Hepatocyte (in vitro differentiated cells): ENCODE data around the gene SLC8A1. TPM values are rescaled to one million over a fixed set of nuclear protein-coding genes. Genes with fewer than 3 reads are reported as not detected.
"Not testable (repeated sequence)": the region's sequence is repeated elsewhere in the genome, so short reads cannot be mapped to it uniquely, and the experiment has no call there.

Experiments
- DNase-seq: peaks from one replicate; pipeline ENCODE4 v3.0.0-alpha.2; 2016; ENCODE audit warnings: low spot score
- H2AFZ ChIP-seq: fragments of 200-600 bp; sonication (generic); 2 replicates; pipeline ENCODE4 v1.6.0; 2016; ENCODE audit warnings: antibody characterized with exemption, mild to moderate bottlenecking
- H3K27ac ChIP-seq: fragments of 200-600 bp; sonication (generic); 2 replicates; pipeline ENCODE4 v1.5.1; 2016; ENCODE audit warnings: mild to moderate bottlenecking
- H3K27me3 ChIP-seq: fragments of 200-600 bp; sonication (generic); 2 replicates; pipeline ENCODE4 v1.6.1; 2016
- H3K36me3 ChIP-seq: fragments of 200-600 bp; sonication (generic); replicated peaks from 2 replicates; pipeline ENCODE4 v1.5.1; 2016; ENCODE audit warnings: low read depth; ENCODE audit not compliant: insufficient read depth
- H3K4me1 ChIP-seq: fragments of 200-600 bp; sonication (generic); 2 replicates; pipeline ENCODE4 v1.5.1; 2016; ENCODE audit warnings: mild to moderate bottlenecking, moderate library complexity; ENCODE audit not compliant: insufficient read depth
- H3K4me2 ChIP-seq: fragments of 200-600 bp; sonication (generic); 2 replicates; pipeline ENCODE4 v1.6.0; 2016
- H3K4me3 ChIP-seq: fragments of 200-600 bp; sonication (generic); 2 replicates; pipeline ENCODE4 v1.5.1; 2016; ENCODE audit warnings: mild to moderate bottlenecking
- H3K79me2 ChIP-seq: fragments of 200-600 bp; sonication (generic); 2 replicates; pipeline ENCODE4 v1.6.0; 2017; ENCODE audit warnings: mild to moderate bottlenecking
- H3K9me2 ChIP-seq: fragments of 200-600 bp; sonication (generic); replicated peaks from 2 replicates; pipeline ENCODE4 v1.6.0; 2017; ENCODE audit warnings: mild to moderate bottlenecking; ENCODE audit not compliant: insufficient read depth
- H3K9me3 ChIP-seq: fragments of 200-600 bp; sonication (generic); 2 replicates; pipeline ENCODE4 v1.5.1; 2016; ENCODE audit warnings: low read depth, mild to moderate bottlenecking
- H4K20me1 ChIP-seq: fragments of 200-600 bp; sonication (generic); 2 replicates; pipeline ENCODE4 v1.6.0; 2016; ENCODE audit warnings: mild to moderate bottlenecking; ENCODE audit not compliant: insufficient read depth, poor library complexity, severe bottlenecking
- CTCF ChIP-seq: fragments of 200-600 bp; sonication (generic); IDR thresholded peaks from 2 replicates; pipeline ENCODE4 v1.5.1; 2016; ENCODE audit warnings: antibody characterized with exemption, mild to moderate bottlenecking; ENCODE audit not compliant: poor library complexity
- EZH2 ChIP-seq: fragments of 200-600 bp; sonication (generic); IDR thresholded peaks from 2 replicates; pipeline ENCODE4 v1.6.1; 2016; ENCODE audit warnings: antibody characterized with exemption, mild to moderate bottlenecking, borderline replicate concordance
- EZH2phosphoT487 ChIP-seq: fragments of 200-600 bp; sonication (generic); IDR thresholded peaks from one replicate; pipeline ENCODE4 v1.6.1; 2018; ENCODE audit warnings: antibody characterized with exemption, mild to moderate bottlenecking, low read depth, moderate library complexity; ENCODE audit not compliant: unreplicated experiment, severe bottlenecking
- WGBS: methylation state at CpG from one replicate; pipeline ENCODE4 v1.1.6; 2016; ENCODE audit warnings: low lambda C conversion rate; ENCODE audit errors: missing lambda C conversion rate; 5-methylcytosine and 5-hydroxymethylcytosine counted together
- polyA plus RNA-seq: library from polyadenylated mRNA; unstranded; fragments of >200 nt; fragmentation: Nextera tagmentation; extraction: Ambion mirVana; gene quantifications from 2 replicates; pipeline ENCODE4 v1.2.1, GENCODE V29; 2016
- total RNA-seq: library from RNA; depleted of rRNA; stranded (reverse); fragments of >200 nt; gene quantifications from 2 replicates; pipeline ENCODE4 v1.2.3, GENCODE V29; 2014

Gene SLC8A1
- total and polyA plus RNA-seq, 2 experiments from 2014 or later: 2.2 to 8.9 TPM

- no peaks in the 10 kb centered on the region for H3K79me2 ChIP-seq
- 88% methylated on average over 3 of the region's 3 CpGs for WGBS
Observed at GRCh38 chr2:40090044-40090443, 361.8 kb downstream of the SLC8A1 start.

GRCh38 chr2:40087927-40088326 lies 364.0 kb downstream of the SLC8A1 start:
- H4K20me1 ChIP-seq: no peaks in the 10 kb centered on the region
- WGBS: 89% methylated on average over 7 of the region's 7 CpGs
- no peak for TF ChIP-seq CTCF
- no peak for TF ChIP-seq EZH2
- TF ChIP-seq EZH2phosphoT487: no peak
- no peaks in the 10 kb centered on the region for H3K9me3 ChIP-seq
- H3K9me2 ChIP-seq: no peaks in the 10 kb centered on the region
- no peaks in the 10 kb centered on the region for H3K27me3 ChIP-seq
- no peak overlapping the region for H3K27ac ChIP-seq
- no peak for DNase-seq
- no peak overlapping the region for H3K4me2 ChIP-seq
- H3K4me1 ChIP-seq: no peaks in the 10 kb centered on the region
- no peak overlapping the region for H2AFZ ChIP-seq
- H3K79me2 ChIP-seq: no peaks in the 10 kb centered on the region
- no peak overlapping the region for H3K4me3 ChIP-seq
- H3K36me3 ChIP-seq: no peaks in the 10 kb centered on the region

More at GRCh38 chr2:40090044-40090443, 361.8 kb downstream of the SLC8A1 start:
- H3K4me1 ChIP-seq: no peaks in the 10 kb centered on the region
- no peak overlapping the region for H3K4me2 ChIP-seq
- no peak overlapping the region for H3K27ac ChIP-seq
- H3K4me3 ChIP-seq: no peak overlapping the region
- no peaks in the 10 kb centered on the region for H3K9me2 ChIP-seq
- DNase-seq: no peak
- no peak overlapping the region for H2AFZ ChIP-seq
- no peaks in the 10 kb centered on the region for H3K9me3 ChIP-seq
- H4K20me1 ChIP-seq: no peaks in the 10 kb centered on the region
- no peaks in the 10 kb centered on the region for H3K36me3 ChIP-seq
- H3K27me3 ChIP-seq: no peaks in the 10 kb centered on the region
- no peak for TF ChIP-seq EZH2
- no peak for TF ChIP-seq CTCF
- TF ChIP-seq EZH2phosphoT487: no peak

- TF ChIP-seq CTCF (no peak), EZH2phosphoT487 (no peak), EZH2 (no peak)
- 72% methylated on average over 5 of the region's 5 CpGs for WGBS
- no peaks in the 10 kb centered on the region for H3K27me3 ChIP-seq
- no peaks in the 10 kb centered on the region for H3K9me3 ChIP-seq
- no peak overlapping the region for H3K27ac ChIP-seq
- DNase-seq: no peak
- no peaks in the 10 kb centered on the region for H3K79me2 ChIP-seq
- H2AFZ ChIP-seq: no peak overlapping the region
- no peaks in the 10 kb centered on the region for H4K20me1 ChIP-seq
- H3K4me3 ChIP-seq: no peak overlapping the region
- no peaks in the 10 kb centered on the region for H3K9me2 ChIP-seq
- no peaks in the 10 kb centered on the region for H3K36me3 ChIP-seq
- no peaks in the 10 kb centered on the region for H3K4me1 ChIP-seq
- no peak overlapping the region for H3K4me2 ChIP-seq
Observed at GRCh38 chr2:40087434-40087833, 364.5 kb downstream of the SLC8A1 start.

- Histone ChIP-seq H3K36me3 (no peaks in the 10 kb centered on the region), H2AFZ (no peak overlapping the region), H3K27me3 (no peaks in the 10 kb centered on the region), H3K4me1 (no peaks in the 10 kb centered on the region), H3K4me3 (no peak overlapping the region), H3K27ac (no peak overlapping the region), H3K9me2 (no peaks in the 10 kb centered on the region), H4K20me1 (no peaks in the 10 kb centered on the region), H3K9me3 (no peaks in the 10 kb centered on the region), H3K4me2 (no peak overlapping the region), H3K79me2 (no peaks in the 10 kb centered on the region)
- no peak for DNase-seq
- 89% methylated on average over 2 of the region's 2 CpGs for WGBS
- TF ChIP-seq CTCF: no peak
- no peak for TF ChIP-seq EZH2phosphoT487
- TF ChIP-seq EZH2: no peak
Observed at GRCh38 chr2:40085786-40086185, 366.1 kb downstream of the SLC8A1 start.

GRCh38 chr2:40073336-40073735 lies 378.6 kb downstream of the SLC8A1 start:
- not testable (repeated sequence) for H3K9me3 ChIP-seq, H3K36me3 ChIP-seq, H3K4me2 ChIP-seq, DNase-seq, H2AFZ ChIP-seq, H3K4me3 ChIP-seq, H3K27me3 ChIP-seq, H3K27ac ChIP-seq, H3K79me2 ChIP-seq, H3K9me2 ChIP-seq, H4K20me1 ChIP-seq, H3K4me1 ChIP-seq
